Kidney (tissue), 14 donors: ENCODE data around the gene WWOX. TPM values are rescaled to one million over a fixed set of nuclear protein-coding genes. Genes with fewer than 3 reads are reported as not detected.

Experiments
- DNase-seq, 5 donors: peaks; one replicate each; pipeline ENCODE4 v3.0.0-alpha.2; 2013 to 2020
- FAIRE-seq: peaks from 2 replicates; lab custom pipeline; 2012; peaks lifted over from hg19 to GRCh38; lab: Jason Lieb, UNC
- H3K27ac ChIP-seq, 2 donors: one replicate each; pipeline ENCODE4 v1.7.0; 2013; ENCODE audit warnings: low read depth in 2 of 2, low read length in 2 of 2, inconsistent platforms in 1 of 2
- H3K27me3 ChIP-seq: one replicate; pipeline ENCODE4 v1.7.1; 2013; ENCODE audit warnings: low read length, inconsistent platforms; ENCODE audit not compliant: control insufficient read depth, insufficient read depth
- H3K36me3 ChIP-seq, 3 donors: one replicate each; pipeline versions ENCODE4 v1.7.0 to v1.7.1; 2013; ENCODE audit warnings: low read length in 3 of 3, control low read depth in 1 of 3, inconsistent platforms in 1 of 3; ENCODE audit not compliant: insufficient read depth in 3 of 3, control insufficient read depth in 2 of 3
- H3K4me1 ChIP-seq, 3 donors: one replicate each; pipeline versions ENCODE4 v1.7.0 to v1.7.1; 2013; ENCODE audit warnings: low read length in 3 of 3, inconsistent platforms in 1 of 3, low read depth in 1 of 3; ENCODE audit not compliant: control insufficient read depth in 2 of 3, insufficient read depth in 2 of 3
- H3K4me3 ChIP-seq, 3 donors: one replicate each; pipeline versions ENCODE4 v1.7.0 to v1.8.1; 2013; ENCODE audit warnings: low read length in 3 of 3, control low read depth in 1 of 3, inconsistent platforms in 1 of 3
- H3K9ac ChIP-seq, 3 donors: one replicate each; pipeline versions ENCODE4 v1.7.0 to v1.7.1; 2013; ENCODE audit warnings: low read length in 3 of 3, control low read depth in 1 of 3, inconsistent platforms in 1 of 3
- H3K9me3 ChIP-seq, 3 donors: one replicate each; pipeline versions ENCODE4 v1.7.0 to v1.7.1; 2013; ENCODE audit warnings: low read length in 3 of 3, control low read depth in 1 of 3, inconsistent platforms in 1 of 3; ENCODE audit not compliant: control insufficient read depth in 2 of 3, insufficient read depth in 1 of 3
- CTCF ChIP-seq: IDR thresholded peaks from 3 replicates; pipeline ENCODE4 v1.5.1; 2012; ENCODE audit warnings: mild to moderate bottlenecking, moderate library complexity, borderline replicate concordance; ENCODE audit not compliant: insufficient read depth; ENCODE audit errors: extremely low read depth
- intact Hi-C: fragments of 100-400 bp; cut with DNase I; formaldehyde crosslinking; loops from one replicate; pipeline ENCODE4 v1.11.1; 2022
- polyA plus RNA-seq: library from polyadenylated mRNA; stranded (reverse); fragments of 350-450 nt; fragmentation: Illumina TruSeq; extraction: RNeasy Lipid Tissue Mini Kit (QIAGEN cat#74804); gene quantifications from one replicate; pipeline ENCODE4 v1.2.3, GENCODE V29; 2014; ENCODE audit warnings: low read depth, low replicate concordance; ENCODE audit not compliant: insufficient read depth
- total RNA-seq: library from RNA; stranded (reverse); fragmentation: NEBNext Ultra II Directional; extraction: Animal tissue kit (Norgen Biotek cat#: 25700); gene quantifications from one replicate; pipeline ENCODE4 v1.2.1, GENCODE V29; 2021
- donor health status: control.
- donor health status: control.
- donor health status: control.
- donor health status: control.
- donor health status: control.
- donor health status: DM: yes; HTN: yes; CAD: no.
- donor health status: Normal renal cell carcinoma (clear cell type).

WWOX gene
- total and polyA plus RNA-seq, 2 donors from 2014 or later: 22.5 to 30.3 TPM

DNA sequence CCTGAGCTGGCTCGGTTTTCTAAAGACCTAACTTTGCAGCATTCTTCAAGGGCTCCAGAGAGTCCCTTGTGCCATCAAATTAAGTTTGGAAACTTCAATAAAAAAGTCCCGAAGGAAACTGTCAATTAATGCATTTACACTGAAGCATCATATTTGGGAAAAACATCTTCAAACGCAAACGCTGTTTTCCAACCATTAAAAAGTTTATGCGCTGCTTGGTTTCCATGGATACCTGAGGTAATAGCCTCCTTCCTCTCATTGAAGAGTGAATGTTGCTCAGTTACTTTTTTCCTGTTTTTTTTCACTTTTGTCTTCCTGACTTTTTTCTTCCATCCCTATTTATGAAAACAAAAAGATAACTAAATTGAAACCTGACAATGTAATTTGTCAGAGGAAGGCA lies 1102.0 kb downstream of the WWOX start:
- Histone ChIP-seq H3K36me3 (no peaks in the 10 kb centered on the region), H3K27me3 (no peaks in the 10 kb centered on the region), H3K27ac (no peak overlapping the region), H3K4me1 (no peaks in the 10 kb centered on the region), H3K9me3 (no peaks in the 10 kb centered on the region), H3K9ac (no peak overlapping the region), H3K4me3 (no peak overlapping the region)
- TF ChIP-seq CTCF: no peak
- DNase-seq (no peak), FAIRE-seq (no peak)
- intact Hi-C loops: no loop called here

DNA sequence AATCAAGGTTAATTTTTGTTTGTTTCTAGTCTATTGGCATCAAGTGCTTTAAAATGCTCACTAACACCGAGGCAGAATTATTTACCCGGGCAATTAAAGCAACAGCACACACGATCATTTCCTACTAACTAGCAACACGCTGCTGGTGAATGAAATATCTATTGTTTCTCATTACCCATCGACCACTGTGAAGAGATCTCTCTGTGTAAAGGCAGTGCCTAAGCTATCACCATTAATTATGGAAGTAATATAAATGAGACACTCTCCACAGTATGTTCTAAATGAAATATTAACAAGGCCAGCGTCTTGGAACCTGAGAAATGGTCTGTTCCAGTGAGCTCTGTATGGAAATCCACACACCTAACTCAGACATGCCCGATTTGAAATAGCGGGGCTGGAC lies 1103.5 kb downstream of the WWOX start:
- intact Hi-C loops: no loop called here

GRCh38 chr16:79204486-79204885 lies 1105.0 kb downstream of the WWOX start:
- DNase-seq (no peak), FAIRE-seq (no peak)
- no peaks in the 10 kb centered on the region for H3K9me3 ChIP-seq
- H3K27me3 ChIP-seq: no peaks in the 10 kb centered on the region
- H3K36me3 ChIP-seq: no peaks in the 10 kb centered on the region
- no peaks in the 10 kb centered on the region for H3K4me1 ChIP-seq
- no peak overlapping the region for H3K27ac ChIP-seq
- H3K4me3 ChIP-seq: no peak overlapping the region
- intact Hi-C loops: no loop called here
- TF ChIP-seq CTCF: no peak
- no peak overlapping the region for H3K9ac ChIP-seq

More for the DNA sequence above, 1103.5 kb downstream of the WWOX start:
- FAIRE-seq (no peak), DNase-seq (no peak)
- no peaks in the 10 kb centered on the region for H3K9me3 ChIP-seq
- TF ChIP-seq CTCF: no peak
- H3K4me1 ChIP-seq: no peaks in the 10 kb centered on the region
- no peak overlapping the region for H3K4me3 ChIP-seq
- H3K9ac ChIP-seq: no peak overlapping the region
- no peaks in the 10 kb centered on the region for H3K36me3 ChIP-seq
- no peak overlapping the region for H3K27ac ChIP-seq
- no peaks in the 10 kb centered on the region for H3K27me3 ChIP-seq

- no peaks in the 10 kb centered on the region for H3K9me3 ChIP-seq
- no peaks in the 10 kb centered on the region for H3K27me3 ChIP-seq
- H3K4me3 ChIP-seq: no peak overlapping the region
- FAIRE-seq (no peak), DNase-seq (no peak)
- no peak for TF ChIP-seq CTCF
- no peak overlapping the region for H3K9ac ChIP-seq
- no peak overlapping the region for H3K27ac ChIP-seq
- intact Hi-C loops: no loop called here
- H3K36me3 ChIP-seq: no peaks in the 10 kb centered on the region
- H3K4me1 ChIP-seq: no peaks in the 10 kb centered on the region
These were observed 1107.4 kb downstream of the WWOX start for GRCh38 chr16:79206889-79207288.
